H1 (cell line): ENCODE results near the gene DGCR6L.
"Not testable (repeated sequence)": the region's sequence is repeated elsewhere in the genome, so short reads cannot be mapped to it uniquely, and the experiment has no call there.

Experiments used
- BACH1 ChIP-seq: IDR thresholded peaks from 2 replicates; pipeline ENCODE4 v1.6.1; 2012; ENCODE audit warnings: low read length, improper control_type of control experiment
- CEBPB ChIP-seq: IDR thresholded peaks from 2 replicates; pipeline ENCODE4 v1.6.1; 2012; ENCODE audit warnings: low read depth, low read length
- EGR1 ChIP-seq: IDR thresholded peaks from 2 replicates; pipeline ENCODE4 v1.6.1; 2011; ENCODE audit warnings: low read depth, low read length, borderline replicate concordance
- EZH2 ChIP-seq: fragments of 200-600 bp; sonication (generic); IDR thresholded peaks from 2 replicates; pipeline ENCODE4 v1.7.1; 2012; ENCODE audit warnings: low read depth, mild to moderate bottlenecking, moderate library complexity, low read length, inconsistent platforms; ENCODE audit not compliant: severe bottlenecking
- GABPA ChIP-seq: IDR thresholded peaks from 2 replicates; pipeline ENCODE4 v1.6.1; 2011; ENCODE audit warnings: mild to moderate bottlenecking, low read length, moderate library complexity, borderline replicate concordance; ENCODE audit not compliant: insufficient read depth
- GTF2F1 ChIP-seq: IDR thresholded peaks from 2 replicates; pipeline ENCODE4 v1.6.1; 2012; ENCODE audit warnings: low read depth, low read length, improper control_type of control experiment, borderline replicate concordance
- JUND ChIP-seq: IDR thresholded peaks from 2 replicates; pipeline ENCODE4 v1.6.1; 2011; ENCODE audit warnings: mild to moderate bottlenecking, improper control_type of control experiment, low read length
- POLR2A ChIP-seq, 2 experiments: IDR thresholded peaks; 1 replicate in 1 of 2; 2 replicates in 1 of 2; pipeline ENCODE4 v1.6.1; 2011; ENCODE audit warnings: low read depth in 2 of 2, low read length in 2 of 2, mild to moderate bottlenecking in 2 of 2; ENCODE audit errors: control extremely low read depth in 1 of 2
- POLR2AphosphoS5 ChIP-seq: IDR thresholded peaks from 2 replicates; pipeline ENCODE4 v1.6.1; 2011; ENCODE audit warnings: low read depth, low read length
- RXRA ChIP-seq: IDR thresholded peaks from 2 replicates; pipeline ENCODE4 v1.6.1; 2011; ENCODE audit warnings: low read depth, mild to moderate bottlenecking, low read length, moderate library complexity; ENCODE audit not compliant: insufficient read depth
- TBP ChIP-seq: IDR thresholded peaks from 2 replicates; pipeline ENCODE4 v1.6.1; 2011; ENCODE audit warnings: low read depth, low read length, improper control_type of control experiment
- TF ChIP-seq, protein P1 (sequence below), 3 experiments: IDR thresholded peaks; 1 replicate in 2 of 3; 2 replicates in 1 of 3; pipeline versions ENCODE4 v1.5.1 to v1.6.1; 2011; ENCODE audit warnings: low read length in 3 of 3, mild to moderate bottlenecking in 3 of 3, inconsistent platforms in 2 of 3, low read depth in 1 of 3, moderate library complexity in 1 of 3; ENCODE audit not compliant: insufficient read depth in 1 of 3; ENCODE audit errors: control extremely low read depth in 1 of 3

DNA sequence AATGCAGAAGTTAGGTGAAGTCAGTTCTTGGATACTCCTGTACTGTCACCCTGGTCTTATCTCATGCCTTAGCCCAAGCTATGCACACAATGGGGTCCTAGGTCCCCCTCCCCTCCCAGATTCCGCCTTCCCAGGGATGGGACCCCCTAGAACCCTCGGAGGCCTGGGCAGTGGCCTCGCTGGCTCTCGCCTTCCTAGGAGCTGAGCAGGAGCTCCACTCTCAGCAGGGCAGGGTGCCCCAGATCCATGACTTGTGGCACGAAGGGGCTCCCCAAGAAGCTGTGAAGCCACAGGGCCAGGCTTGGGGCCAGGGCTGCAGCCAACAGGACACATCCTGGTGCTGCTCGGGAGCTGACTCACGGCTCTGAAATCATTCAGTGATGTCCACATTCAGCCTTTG, 9.7 kb downstream of the DGCR6L start:
- not testable (repeated sequence) for TF ChIP-seq POLR2AphosphoS5; POLR2A (IDR thresholded peaks at IDR 0.05; ENCODE audit: control extremely low read depth in 1 of 2, low read depth in 2 of 2, low read length in 2 of 2); JUND; RXRA; EGR1; BACH1; EZH2; CEBPB; GTF2F1; TBP; GABPA
- TF ChIP-seq, protein P1, sequence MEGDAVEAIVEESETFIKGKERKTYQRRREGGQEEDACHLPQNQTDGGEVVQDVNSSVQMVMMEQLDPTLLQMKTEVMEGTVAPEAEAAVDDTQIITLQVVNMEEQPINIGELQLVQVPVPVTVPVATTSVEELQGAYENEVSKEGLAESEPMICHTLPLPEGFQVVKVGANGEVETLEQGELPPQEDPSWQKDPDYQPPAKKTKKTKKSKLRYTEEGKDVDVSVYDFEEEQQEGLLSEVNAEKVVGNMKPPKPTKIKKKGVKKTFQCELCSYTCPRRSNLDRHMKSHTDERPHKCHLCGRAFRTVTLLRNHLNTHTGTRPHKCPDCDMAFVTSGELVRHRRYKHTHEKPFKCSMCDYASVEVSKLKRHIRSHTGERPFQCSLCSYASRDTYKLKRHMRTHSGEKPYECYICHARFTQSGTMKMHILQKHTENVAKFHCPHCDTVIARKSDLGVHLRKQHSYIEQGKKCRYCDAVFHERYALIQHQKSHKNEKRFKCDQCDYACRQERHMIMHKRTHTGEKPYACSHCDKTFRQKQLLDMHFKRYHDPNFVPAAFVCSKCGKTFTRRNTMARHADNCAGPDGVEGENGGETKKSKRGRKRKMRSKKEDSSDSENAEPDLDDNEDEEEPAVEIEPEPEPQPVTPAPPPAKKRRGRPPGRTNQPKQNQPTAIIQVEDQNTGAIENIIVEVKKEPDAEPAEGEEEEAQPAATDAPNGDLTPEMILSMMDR (IDR thresholded peaks at IDR 0.05; ENCODE audit: control extremely low read depth in 1 of 3, insufficient read depth in 1 of 3, low read depth in 1 of 3, low read length in 3 of 3): not testable (repeated sequence)
